ENCODE measurements around the gene SGMS1.

GRCh38 chr10:50423448-50423847, 200.3 kb downstream of the SGMS1 start:
- TF ChIP-seq, protein P1, sequence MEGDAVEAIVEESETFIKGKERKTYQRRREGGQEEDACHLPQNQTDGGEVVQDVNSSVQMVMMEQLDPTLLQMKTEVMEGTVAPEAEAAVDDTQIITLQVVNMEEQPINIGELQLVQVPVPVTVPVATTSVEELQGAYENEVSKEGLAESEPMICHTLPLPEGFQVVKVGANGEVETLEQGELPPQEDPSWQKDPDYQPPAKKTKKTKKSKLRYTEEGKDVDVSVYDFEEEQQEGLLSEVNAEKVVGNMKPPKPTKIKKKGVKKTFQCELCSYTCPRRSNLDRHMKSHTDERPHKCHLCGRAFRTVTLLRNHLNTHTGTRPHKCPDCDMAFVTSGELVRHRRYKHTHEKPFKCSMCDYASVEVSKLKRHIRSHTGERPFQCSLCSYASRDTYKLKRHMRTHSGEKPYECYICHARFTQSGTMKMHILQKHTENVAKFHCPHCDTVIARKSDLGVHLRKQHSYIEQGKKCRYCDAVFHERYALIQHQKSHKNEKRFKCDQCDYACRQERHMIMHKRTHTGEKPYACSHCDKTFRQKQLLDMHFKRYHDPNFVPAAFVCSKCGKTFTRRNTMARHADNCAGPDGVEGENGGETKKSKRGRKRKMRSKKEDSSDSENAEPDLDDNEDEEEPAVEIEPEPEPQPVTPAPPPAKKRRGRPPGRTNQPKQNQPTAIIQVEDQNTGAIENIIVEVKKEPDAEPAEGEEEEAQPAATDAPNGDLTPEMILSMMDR (IDR thresholded peaks at IDR 0.05) = no peak
- TF ChIP-seq POLR2A (IDR thresholded peaks at IDR 0.05) = no peak

Data from testis (tissue), 2 donors.